ENCODE measurements around the gene ABHD11.
A peak's percentile ranks its signal among the peaks of the same experiment; 100 is the strongest.
"Not testable (repeated sequence)": the region's sequence is repeated elsewhere in the genome, so short reads cannot be mapped to it uniquely, and the experiment has no call there.

Gene ABHD11

GRCh38 chr7:73718905-73719805, 19.4 kb downstream of the ABHD11 start, which contains the start of gene STX1A:
STX1A (minus strand) TSS chr7:73719669; CDS start chr7:73719631, 38 bp downstream.
- DNase-seq, result peak; percentile 54

DNA sequence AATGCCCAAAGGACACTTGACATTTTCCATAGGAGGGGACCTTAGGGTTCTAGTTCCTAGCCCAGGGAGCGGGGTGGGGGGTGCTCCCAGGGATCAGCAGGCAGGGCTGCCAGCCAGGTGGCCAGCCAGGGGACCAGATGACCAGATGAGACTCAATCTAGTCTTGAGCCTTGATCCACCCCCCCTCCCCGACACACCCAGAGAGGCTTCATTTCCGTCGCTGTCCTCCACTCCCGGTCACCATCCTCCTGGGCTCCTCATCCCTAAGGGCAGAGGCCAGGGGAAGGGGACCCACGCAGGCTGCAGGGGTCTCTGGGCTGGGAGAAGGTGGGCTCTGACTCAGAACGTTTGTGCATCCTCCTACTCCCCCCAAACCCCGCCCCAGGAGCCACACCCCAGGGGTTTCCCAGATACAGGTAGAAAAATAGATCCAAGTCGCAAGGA, 20.1 kb downstream of the ABHD11 start:
- DNase-seq, result no peak

DNA sequence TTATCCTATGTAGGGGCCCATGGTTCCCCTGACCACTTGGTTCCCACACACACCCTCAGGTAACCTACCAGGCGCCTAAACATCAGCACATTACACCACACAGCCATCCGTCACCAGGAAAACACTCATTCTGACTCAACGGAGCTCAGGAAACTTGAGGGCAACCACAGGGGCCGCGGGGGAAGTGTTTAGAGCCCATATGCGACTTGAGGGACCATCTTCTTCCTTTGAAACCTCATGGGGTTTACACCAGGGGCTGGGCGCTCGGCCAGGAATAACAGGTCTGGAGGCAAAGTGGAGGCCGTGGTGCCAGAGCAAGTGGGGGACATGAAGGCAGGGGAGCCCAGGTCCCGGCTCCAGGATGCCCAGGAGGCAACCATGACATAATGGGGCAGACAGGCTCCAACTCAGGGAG, 20.6 kb downstream of the ABHD11 start:
- no peak for DNase-seq

- DNase-seq, result no peak
Measured at GRCh38 chr7:73717025-73717807, 21.4 kb downstream of the ABHD11 start.

GRCh38 chr7:73716318-73716890, 22.2 kb downstream of the ABHD11 start:
- no peak for DNase-seq

- no peak for DNase-seq
Measured at GRCh38 chr7:73715648-73716317, 22.8 kb downstream of the ABHD11 start.

- DNase-seq, result not testable (repeated sequence)
Measured at GRCh38 chr7:73713319-73713718, 25.3 kb downstream of the ABHD11 start.

DNA sequence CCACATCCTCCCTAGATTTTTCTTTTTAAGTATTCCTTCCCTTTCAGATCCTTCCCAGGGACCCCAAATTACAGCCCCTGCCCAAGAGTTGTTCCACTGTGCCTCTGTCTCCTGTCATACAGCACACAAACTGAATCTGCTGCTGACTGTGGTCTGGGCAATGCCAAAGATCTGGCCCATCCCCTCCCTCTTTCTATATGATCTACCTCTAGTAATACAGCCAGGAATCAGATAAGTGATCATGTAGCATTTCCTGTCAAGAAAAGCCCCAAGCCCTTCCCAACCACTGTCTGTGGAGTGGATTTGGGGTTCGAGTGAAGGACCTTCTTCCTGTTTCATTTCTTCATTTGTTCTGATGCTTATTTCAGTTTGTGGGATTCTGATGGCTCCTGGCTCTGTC, 25.8 kb downstream of the ABHD11 start:
- DNase-seq, result no peak

DNA sequence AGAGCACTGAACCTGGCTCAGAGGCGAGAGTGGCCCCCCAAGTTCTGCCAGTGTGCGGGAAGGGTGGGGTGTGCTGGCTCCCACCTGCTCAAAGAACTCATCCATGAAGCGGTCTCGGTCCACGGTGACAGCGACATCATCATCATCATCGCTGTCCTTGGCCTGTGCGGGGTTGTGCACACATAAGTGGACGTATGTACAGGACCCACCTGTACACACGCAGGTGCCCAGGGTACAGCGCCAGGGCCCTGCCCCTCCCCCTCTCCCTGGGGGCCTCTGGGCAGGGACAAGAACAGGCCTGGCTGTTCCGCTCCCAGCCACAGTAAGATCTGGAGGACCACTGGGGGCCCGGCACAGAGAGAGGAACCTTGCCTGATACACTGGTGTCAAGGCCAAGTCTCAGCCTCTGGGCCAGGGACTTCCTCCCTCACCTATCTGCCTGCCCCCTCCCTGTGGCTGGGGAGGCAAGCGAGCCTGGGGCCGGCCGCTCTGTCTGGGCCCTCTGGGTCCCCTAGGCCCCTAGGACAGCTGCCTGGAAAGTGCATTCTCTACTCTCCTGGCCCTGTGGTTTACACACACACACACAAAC, 29.5 kb downstream of the ABHD11 start:
- DNase-seq, result no peak

GRCh38 chr7:73707045-73707631, 31.5 kb downstream of the ABHD11 start:
- DNase-seq, result peak; percentile 46

DNA sequence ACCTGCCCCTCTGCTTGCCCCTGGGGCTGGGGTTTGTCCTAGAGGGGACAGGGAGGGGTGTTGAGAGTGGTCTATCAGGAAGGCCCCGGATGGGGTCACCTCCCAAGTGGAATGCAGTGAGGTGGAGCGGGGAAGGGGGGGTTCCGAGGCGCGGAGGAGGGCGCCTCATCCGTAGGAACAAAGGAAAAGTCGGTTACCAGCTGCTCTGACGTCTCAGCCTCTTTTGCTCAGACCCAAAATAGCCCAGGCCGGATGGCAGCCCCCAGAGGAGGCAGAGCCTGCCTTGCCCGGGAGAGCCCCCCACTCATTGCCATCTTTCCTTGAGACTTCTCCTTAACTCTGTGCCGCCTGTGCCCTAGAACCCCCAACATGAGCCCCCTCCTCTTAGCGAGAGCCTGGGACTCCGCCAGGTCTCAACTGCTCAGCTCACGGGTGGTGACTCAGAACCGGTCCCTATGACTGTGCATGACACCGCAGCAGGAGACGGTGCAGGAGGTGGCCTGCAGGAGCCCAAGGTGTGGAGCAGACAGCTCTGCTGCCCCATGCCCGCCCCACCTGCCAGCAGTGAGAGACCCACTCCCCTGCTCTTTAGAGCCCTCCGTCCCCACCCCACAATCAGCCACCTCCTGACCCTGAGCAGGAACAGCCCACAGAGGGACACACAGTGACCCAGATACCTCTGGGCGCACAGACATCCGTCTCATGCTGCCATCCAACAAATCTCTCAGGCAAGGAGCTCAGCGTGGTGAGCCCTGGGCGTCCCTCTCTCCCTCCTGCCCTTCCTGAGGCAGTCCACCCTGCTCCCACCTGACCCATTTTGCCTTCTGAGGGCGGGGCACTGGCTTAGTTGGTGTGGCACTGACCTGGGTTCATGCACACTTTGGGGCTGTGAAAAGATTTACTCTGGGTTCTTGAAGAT, 32.2 kb downstream of the ABHD11 start:
- DNase-seq, result no peak

- DNase-seq, result no peak
Measured at GRCh38 chr7:73705551-73705920, 33.1 kb downstream of the ABHD11 start.

DNA sequence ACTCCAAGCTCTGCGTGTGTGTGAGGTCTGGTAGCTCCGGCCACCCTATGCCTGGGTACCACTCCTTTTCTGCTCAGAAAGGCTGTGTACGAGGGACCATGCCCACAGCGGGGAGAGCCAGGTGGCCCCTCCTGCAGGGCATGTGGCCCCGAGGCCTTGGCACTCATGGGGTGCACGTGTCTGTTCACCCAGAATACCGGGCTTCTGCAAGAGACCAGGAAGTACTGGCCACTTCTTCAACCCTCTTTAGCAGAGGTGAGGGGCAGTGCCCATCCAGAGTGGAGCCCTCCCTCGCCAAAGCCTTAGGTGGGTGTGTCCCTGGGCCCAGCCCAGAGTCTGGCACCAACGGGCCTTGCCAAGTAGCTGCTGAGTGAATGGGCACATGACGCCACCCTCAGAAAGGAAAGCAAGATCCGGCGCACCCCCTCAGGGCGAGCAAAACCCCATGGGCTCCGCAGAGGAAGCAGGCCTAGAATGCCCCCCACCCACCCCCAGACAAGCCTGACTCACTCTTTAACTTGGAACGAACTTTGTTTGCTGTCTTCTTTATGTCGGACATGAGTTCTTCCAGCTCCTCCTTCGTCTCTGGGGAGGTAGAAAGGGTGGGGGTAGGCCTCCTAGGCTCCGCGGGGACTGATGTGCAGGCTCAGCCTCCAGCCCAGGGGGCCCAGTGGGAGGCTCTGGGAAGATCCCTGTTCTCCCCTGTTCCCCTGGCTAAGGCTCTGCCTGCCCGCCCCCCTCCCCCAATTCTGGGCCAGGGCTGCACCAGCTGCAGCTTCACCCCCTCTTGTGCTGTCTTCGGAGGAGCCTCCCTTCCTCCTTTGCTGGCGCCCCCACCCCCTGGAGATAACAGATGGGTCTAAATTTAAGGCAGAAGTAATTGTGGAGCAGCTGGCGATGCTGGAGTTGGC, 33.7 kb downstream of the ABHD11 start:
- DNase-seq, result no peak

- no peak for DNase-seq
Measured at GRCh38 chr7:73703757-73704639, 34.6 kb downstream of the ABHD11 start.

- no peak for DNase-seq
Measured at GRCh38 chr7:73703225-73703624, 35.4 kb downstream of the ABHD11 start.

DNA sequence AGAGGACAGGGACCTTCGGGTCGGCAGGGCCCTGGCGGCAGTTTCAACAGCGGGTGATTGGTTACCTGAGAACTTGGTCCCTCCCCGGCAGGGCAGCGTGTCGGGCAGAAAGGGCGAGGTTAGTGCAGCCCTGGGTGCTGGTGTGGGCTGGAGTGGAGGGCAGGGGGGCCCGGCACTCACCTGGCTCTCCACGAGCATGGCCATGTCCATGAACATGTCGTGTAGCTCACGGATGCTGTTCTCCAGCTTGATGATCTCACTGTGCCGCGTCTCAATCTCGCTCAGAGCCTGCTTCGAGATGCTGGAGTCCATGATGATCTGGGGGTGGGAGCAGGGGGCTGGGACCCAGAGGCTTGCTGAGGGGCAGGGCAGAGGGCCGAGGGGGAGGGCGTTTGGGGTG, 35.9 kb downstream of the ABHD11 start:
- no peak for DNase-seq

DNA sequence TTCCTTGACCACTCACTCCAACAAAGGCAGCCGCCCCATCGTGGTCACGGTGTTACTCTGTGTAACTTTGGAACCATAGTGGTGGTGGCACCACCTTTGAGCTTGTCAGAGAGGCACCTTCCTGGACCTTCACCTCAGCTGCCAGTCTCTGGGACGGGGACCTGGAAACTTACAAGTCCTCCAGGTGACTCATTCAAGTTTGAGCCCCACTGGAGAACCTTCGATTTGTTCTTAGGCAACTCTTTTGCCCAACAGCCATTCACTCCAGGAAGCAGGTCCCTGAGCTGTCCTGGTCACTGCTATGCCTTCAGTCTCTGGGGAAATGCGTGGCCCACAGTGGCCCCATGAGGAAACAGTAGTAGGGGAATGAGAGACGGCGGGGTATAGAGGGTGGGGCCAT, 36.4 kb downstream of the ABHD11 start:
- DNase-seq, result no peak

DNA sequence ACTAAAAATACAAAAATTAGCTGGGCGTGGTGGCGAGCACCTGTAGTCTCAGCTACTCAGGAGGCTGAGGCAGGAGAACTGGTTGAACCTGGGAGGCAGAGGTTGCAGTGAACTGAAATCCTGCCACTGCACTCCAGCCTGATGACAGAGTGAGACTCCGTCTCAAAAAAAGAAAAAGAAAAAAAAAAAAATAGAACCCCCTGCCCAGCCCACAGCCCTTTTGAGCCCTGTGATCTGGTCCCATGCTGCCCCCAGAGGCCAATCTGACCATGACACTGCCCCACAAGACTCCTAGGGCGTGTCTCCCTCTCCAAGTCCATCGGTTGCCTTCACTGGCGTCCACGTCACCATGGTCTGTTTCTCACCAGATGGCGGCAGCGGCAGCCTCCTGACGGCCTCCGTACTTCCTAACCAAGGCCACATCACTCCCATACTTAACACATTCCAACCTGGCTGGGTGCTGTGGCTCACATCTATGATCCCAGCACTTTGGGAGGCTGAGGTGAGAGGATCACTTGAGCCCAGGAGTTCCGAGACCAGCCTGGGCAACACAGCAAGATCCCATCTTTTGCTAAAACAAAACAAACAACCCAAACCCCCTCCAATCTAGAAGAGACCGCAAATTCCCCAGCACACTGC, 37.1 kb downstream of the ABHD11 start:
- DNase-seq, result no peak

Data from NCI-H1105 treated with DMSO at 0.1 percent for 48 hours (cell line).